HUES48 (cell line): ENCODE results near the gene SRL.

ENCODE experiments used
- H3K27ac ChIP-seq: one replicate; pipeline ENCODE4 v1.7.0; 2013; ENCODE audit warnings: low read depth, low read length, inconsistent platforms
- H3K27me3 ChIP-seq: 2 replicates; pipeline ENCODE4 v1.6.1; 2013; ENCODE audit warnings: mild to moderate bottlenecking, low read length; ENCODE audit not compliant: control insufficient read depth, insufficient read depth
- H3K36me3 ChIP-seq: 2 replicates; pipeline ENCODE4 v1.6.1; 2013; ENCODE audit warnings: low read length; ENCODE audit not compliant: control insufficient read depth, insufficient read depth
- H3K4me1 ChIP-seq: 2 replicates; pipeline ENCODE4 v1.6.1; 2013; ENCODE audit warnings: mild to moderate bottlenecking, low read length; ENCODE audit not compliant: control insufficient read depth, insufficient read depth
- H3K4me3 ChIP-seq: 2 replicates; pipeline ENCODE4 v1.5.1; 2013; ENCODE audit warnings: mild to moderate bottlenecking, low read depth, low read length
- H3K9ac ChIP-seq: 2 replicates; pipeline ENCODE4 v1.6.1; 2013; ENCODE audit warnings: mild to moderate bottlenecking, low read depth, low read length, moderate library complexity
- H3K9me3 ChIP-seq: 2 replicates; pipeline ENCODE4 v1.6.1; 2013; ENCODE audit warnings: low read length; ENCODE audit not compliant: control insufficient read depth, insufficient read depth

SRL gene

GRCh38 chr16:4183237-4184037 is 58.4 kb downstream of the SRL start:
- no peaks in the 10 kb centered on the region for H3K4me1 ChIP-seq
- H3K4me3 ChIP-seq = peak overlapping the region; percentile 86
- no peaks in the 10 kb centered on the region; the same call in 1 of the 2 replicates for H3K27me3 ChIP-seq
- H3K27ac ChIP-seq = peak overlapping the region; percentile 98
- peak overlapping the region; percentile 91 for H3K9ac ChIP-seq
- H3K9me3 ChIP-seq = no peaks in the 10 kb centered on the region
- H3K36me3 ChIP-seq = no peaks in the 10 kb centered on the region

- Histone ChIP-seq H3K9ac (no peak overlapping the region), H3K4me3 (peak overlapping the region; percentile 86), H3K27ac (peak overlapping the region; percentile 98), H3K4me1 (no peaks in the 10 kb centered on the region), H3K27me3 (no peaks in the 10 kb centered on the region; the same call in 1 of the 2 replicates), H3K9me3 (no peaks in the 10 kb centered on the region), H3K36me3 (no peaks in the 10 kb centered on the region)
Observed at GRCh38 chr16:4182581-4183236, 59.2 kb downstream of the SRL start.

- H3K9me3 ChIP-seq = no peaks in the 10 kb centered on the region
- H3K36me3 ChIP-seq = no peaks in the 10 kb centered on the region
- H3K27ac ChIP-seq = no peak overlapping the region
- no peak overlapping the region for H3K9ac ChIP-seq
- no peaks in the 10 kb centered on the region; the same call in 1 of the 2 replicates for H3K27me3 ChIP-seq
- no peak overlapping the region for H3K4me3 ChIP-seq
- H3K4me1 ChIP-seq = no peaks in the 10 kb centered on the region
Observed at GRCh38 chr16:4180511-4180910, 61.4 kb downstream of the SRL start.

- H3K9ac ChIP-seq = no peak overlapping the region
- no peak overlapping the region for H3K4me3 ChIP-seq
- no peaks in the 10 kb centered on the region for H3K36me3 ChIP-seq
- no peaks in the 10 kb centered on the region for H3K27me3 ChIP-seq
- H3K9me3 ChIP-seq = no peaks in the 10 kb centered on the region
- H3K27ac ChIP-seq = no peak overlapping the region
- H3K4me1 ChIP-seq = no peaks in the 10 kb centered on the region
Observed at GRCh38 chr16:4179763-4180260, 62.1 kb downstream of the SRL start.

- H3K9ac ChIP-seq = no peak overlapping the region
- no peaks in the 10 kb centered on the region for H3K36me3 ChIP-seq
- H3K9me3 ChIP-seq = no peaks in the 10 kb centered on the region
- no peaks in the 10 kb centered on the region for H3K4me1 ChIP-seq
- no peak overlapping the region for H3K27ac ChIP-seq
- no peak overlapping the region for H3K4me3 ChIP-seq
- H3K27me3 ChIP-seq = no peaks in the 10 kb centered on the region
Observed at GRCh38 chr16:4179020-4179419, 62.9 kb downstream of the SRL start.

GRCh38 chr16:4178468-4179010 is 63.3 kb downstream of the SRL start:
- H3K9me3 ChIP-seq = no peaks in the 10 kb centered on the region
- no peak overlapping the region for H3K27ac ChIP-seq
- H3K4me1 ChIP-seq = no peaks in the 10 kb centered on the region
- H3K36me3 ChIP-seq = no peaks in the 10 kb centered on the region
- no peaks in the 10 kb centered on the region for H3K27me3 ChIP-seq
- no peak overlapping the region for H3K4me3 ChIP-seq
- no peak overlapping the region for H3K9ac ChIP-seq

GRCh38 chr16:4176906-4177417 is 64.9 kb downstream of the SRL start:
- H3K4me1 ChIP-seq = no peaks in the 10 kb centered on the region
- H3K27me3 ChIP-seq = no peaks in the 10 kb centered on the region
- H3K36me3 ChIP-seq = no peaks in the 10 kb centered on the region
- no peaks in the 10 kb centered on the region for H3K9me3 ChIP-seq
- H3K9ac ChIP-seq = no peak overlapping the region
- H3K4me3 ChIP-seq = no peak overlapping the region
- no peak overlapping the region for H3K27ac ChIP-seq

GRCh38 chr16:4175849-4176248 is 66.0 kb downstream of the SRL start:
- Histone ChIP-seq H3K9ac (no peak overlapping the region), H3K9me3 (no peaks in the 10 kb centered on the region), H3K36me3 (no peaks in the 10 kb centered on the region), H3K4me1 (no peaks in the 10 kb centered on the region), H3K27ac (no peak overlapping the region), H3K4me3 (no peak overlapping the region), H3K27me3 (no peaks in the 10 kb centered on the region)

- no peaks in the 10 kb centered on the region for H3K27me3 ChIP-seq
- no peak overlapping the region for H3K9ac ChIP-seq
- no peaks in the 10 kb centered on the region for H3K36me3 ChIP-seq
- no peaks in the 10 kb centered on the region for H3K9me3 ChIP-seq
- no peak overlapping the region for H3K4me3 ChIP-seq
- H3K27ac ChIP-seq = no peak overlapping the region
- no peaks in the 10 kb centered on the region for H3K4me1 ChIP-seq
Observed at GRCh38 chr16:4172070-4172469, 69.8 kb downstream of the SRL start.

GRCh38 chr16:4169415-4169814 is 72.5 kb downstream of the SRL start:
- no peak overlapping the region for H3K4me3 ChIP-seq
- no peaks in the 10 kb centered on the region for H3K9me3 ChIP-seq
- H3K27me3 ChIP-seq = no peaks in the 10 kb centered on the region
- no peaks in the 10 kb centered on the region for H3K36me3 ChIP-seq
- no peak overlapping the region for H3K27ac ChIP-seq
- no peaks in the 10 kb centered on the region for H3K4me1 ChIP-seq
- H3K9ac ChIP-seq = no peak overlapping the region

- Histone ChIP-seq H3K4me3 (no peak overlapping the region), H3K36me3 (no peaks in the 10 kb centered on the region), H3K27ac (no peak overlapping the region), H3K9me3 (no peaks in the 10 kb centered on the region), H3K4me1 (no peaks in the 10 kb centered on the region), H3K27me3 (no peaks in the 10 kb centered on the region), H3K9ac (no peak overlapping the region)
Observed at GRCh38 chr16:4166821-4167220, 75.1 kb downstream of the SRL start.
